OCI-LY7 (cell line): ENCODE data around the gene PGP. TPM values are rescaled to one million over a fixed set of nuclear protein-coding genes. Genes with fewer than 3 reads are reported as not detected.
"Not testable (repeated sequence)": the region's sequence is repeated elsewhere in the genome, so short reads cannot be mapped to it uniquely, and the experiment has no call there.

ENCODE experiments used
- BruUV-seq: library from RNA; stranded (reverse); fragments of 400-500 nt; replicated peaks from 2 replicates; lab custom pipeline; 2021; lab: Mats Ljungman, UMichigan
- CTCF ChIA-PET: fragments of 300-600 bp; sonication (Branson Sonifier 250); formaldehyde crosslinking; loops from one replicate; lab custom pipeline; 2022; ENCODE audit warnings: antibody characterized with exemption; ENCODE audit not compliant: unreplicated experiment; lab: Charles Lee
- POLR2A ChIA-PET: fragments of 300-600 bp; sonication (Branson Sonifier 250); formaldehyde crosslinking; loops from one replicate; lab custom pipeline; 2022; ENCODE audit warnings: antibody characterized with exemption; lab: Charles Lee
- DNase-seq: peaks from one replicate; pipeline ENCODE4 v3.0.0-alpha.2; 2015; ENCODE audit warnings: low spot score
- H2AFZ ChIP-seq: fragments of 200-600 bp; sonication (generic), shearing (Covaris generic); 2 replicates; pipeline ENCODE4 v1.6.1; 2014; ENCODE audit warnings: mild to moderate bottlenecking, antibody characterized with exemption, low read length, moderate library complexity
- H3K27ac ChIP-seq: fragments of 200-600 bp; sonication (generic); 2 replicates; pipeline ENCODE4 v1.5.1; 2014; ENCODE audit warnings: mixed run types, low read depth, mild to moderate bottlenecking, moderate library complexity, low read length, inconsistent platforms; ENCODE audit not compliant: poor library complexity, severe bottlenecking
- H3K36me3 ChIP-seq: fragments of 200-600 bp; sonication (generic); 2 replicates; pipeline ENCODE4 v1.6.1; 2014; ENCODE audit warnings: mild to moderate bottlenecking, antibody characterized with exemption, low read length, moderate library complexity, mixed read lengths; ENCODE audit not compliant: insufficient read depth
- H3K4me1 ChIP-seq: fragments of 200-600 bp; sonication (generic); 2 replicates; pipeline ENCODE4 v1.5.1; 2014; ENCODE audit warnings: mild to moderate bottlenecking, low read length; ENCODE audit not compliant: insufficient read depth, poor library complexity, severe bottlenecking
- H3K4me2 ChIP-seq: fragments of 200-600 bp; sonication (generic); 2 replicates; pipeline ENCODE4 v1.6.1; 2014; ENCODE audit warnings: mild to moderate bottlenecking, low read length
- H3K4me3 ChIP-seq: fragments of 200-600 bp; sonication (generic); 2 replicates; pipeline ENCODE4 v1.5.1; 2014; ENCODE audit warnings: mild to moderate bottlenecking, low read depth, low read length; ENCODE audit not compliant: poor library complexity, severe bottlenecking
- H3K79me2 ChIP-seq: fragments of 200-600 bp; sonication (generic); 2 replicates; pipeline ENCODE4 v1.6.1; 2016; ENCODE audit warnings: low read depth, mild to moderate bottlenecking, low read length, moderate library complexity, mixed read lengths; ENCODE audit not compliant: insufficient read depth
- H3K9me2 ChIP-seq: fragments of 200-600 bp; sonication (generic); 2 replicates; pipeline ENCODE4 v1.6.1; 2016; ENCODE audit warnings: mild to moderate bottlenecking, low read length, mixed read lengths; ENCODE audit not compliant: insufficient read depth
- H3K9me3 ChIP-seq: fragments of 200-600 bp; sonication (generic); 2 replicates; pipeline ENCODE4 v1.6.1; 2014; ENCODE audit warnings: mild to moderate bottlenecking, mixed run types, low read length, mixed read lengths
- H4K20me1 ChIP-seq: fragments of 200-600 bp; sonication (generic); 2 replicates; pipeline ENCODE4 v1.6.1; 2014; ENCODE audit warnings: mild to moderate bottlenecking, antibody characterized with exemption, low read length, moderate library complexity, mixed read lengths; ENCODE audit not compliant: insufficient read depth
- CTCF ChIP-seq: fragments of 200-600 bp; sonication (generic); conservative IDR thresholded peaks from 2 replicates; pipeline ENCODE4 v1.5.1; 2014; ENCODE audit warnings: mild to moderate bottlenecking, antibody characterized with exemption, low read length, moderate library complexity, mixed read lengths
- EZH2phosphoT487 ChIP-seq: fragments of 200-600 bp; sonication (generic); IDR thresholded peaks from 2 replicates; pipeline ENCODE4 v1.6.1; 2018; ENCODE audit warnings: low read depth, borderline replicate concordance, mild to moderate bottlenecking, mixed run types, antibody characterized with exemption, low read length, moderate library complexity, mixed read lengths
- intact Hi-C: fragments of 100-400 bp; cut with micrococcal nuclease; formaldehyde crosslinking; loops from one replicate; pipeline ENCODE4 v1.10.0; 2022; ENCODE audit not compliant: unreplicated experiment
- total RNA-seq, 2 experiments: library from RNA; depleted of rRNA in 1 of 2; stranded (reverse); fragments of >200 nt in 1 of 2; shearing (Covaris generic) in 1 of 2; gene quantifications; 2 replicates each; pipeline ENCODE4 v1.2.3, GENCODE V29; 2014 to 2022

Gene PGP
- total RNA-seq, 2 experiments from 2014 or later: 37.9 to 44.2 TPM

DNA sequence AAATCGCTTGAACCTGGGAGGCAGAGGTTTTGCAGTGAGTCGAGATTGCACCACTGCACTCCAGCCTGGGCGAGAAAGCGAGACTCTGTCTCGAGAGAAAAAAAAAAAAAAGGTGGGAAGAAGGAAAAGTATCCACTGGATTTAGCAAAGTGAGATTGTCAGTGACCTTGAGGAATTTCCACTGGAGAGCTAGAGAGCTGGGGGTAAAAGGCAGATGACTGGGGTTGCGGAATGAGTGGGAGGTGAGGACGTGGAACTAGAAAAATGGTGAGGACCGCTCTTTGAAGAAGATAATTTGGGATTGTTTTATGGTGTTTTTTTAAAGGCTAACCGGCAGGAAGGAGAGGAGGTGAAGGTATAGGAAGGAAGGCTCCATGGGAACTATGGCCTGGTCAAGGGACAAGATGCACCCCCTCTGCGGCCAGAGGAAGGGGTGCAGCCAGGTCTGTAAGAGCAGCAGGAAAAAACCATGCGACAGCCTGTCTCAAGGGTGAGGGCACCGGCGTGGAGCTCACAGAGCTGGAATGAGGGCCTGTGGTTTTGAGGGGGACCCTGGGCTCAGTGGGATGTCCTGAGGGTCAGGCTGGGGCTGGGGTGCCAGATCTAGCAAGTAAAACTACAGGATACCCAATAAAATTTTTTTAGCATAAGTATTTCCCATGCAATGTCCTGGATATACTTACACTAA, 10.1 kb downstream of the PGP start:
- Histone ChIP-seq H2AFZ (peak overlapping the region; percentile 86), H3K9me2 (no peaks in the 10 kb centered on the region), H3K4me2 (peak overlapping the region; percentile 95), H3K36me3 (peaks cover 30% of the 10 kb centered on the region), H3K4me3 (peak overlapping the region; percentile 79), H3K9me3 (no peaks in the 10 kb centered on the region), H3K79me2 (peaks cover 12% of the 10 kb centered on the region; the same call in 1 of the 2 replicates), H3K4me1 (peaks cover 13% of the 10 kb centered on the region), H3K27ac (peak overlapping the region; percentile 64), H4K20me1 (no peaks in the 10 kb centered on the region)
- CTCF ChIA-PET: no interaction called here
- TSS peak; percentile 58 for BruUV-seq
- no peak for TF ChIP-seq CTCF
- TF ChIP-seq EZH2phosphoT487: no peak
- intact Hi-C loops: loop anchor here (1.0 kb wide), 1 partner anchor 19 kb away; the partner anchor contains the start of gene E4F1
- POLR2A ChIA-PET: interaction anchor here (0.9 to 1.1 kb wide), 2 partner anchors 10 to 48 kb away, joined by 3 to 5 read pairs; partner anchors contain the start of gene PGP
- DNase-seq: no peak

- BruUV-seq, H3K9me3 ChIP-seq, DNase-seq, H3K4me2 ChIP-seq, CTCF ChIA-PET, H3K27ac ChIP-seq, H4K20me1 ChIP-seq, intact Hi-C loops, H3K9me2 ChIP-seq, H2AFZ ChIP-seq, H3K4me3 ChIP-seq: not testable (repeated sequence)
- Histone ChIP-seq H3K79me2 (peaks cover 12% of the 10 kb centered on the region; the same call in 1 of the 2 replicates), H3K36me3 (peaks cover 16% of the 10 kb centered on the region), H3K4me1 (peaks cover 13% of the 10 kb centered on the region)
- POLR2A ChIA-PET: interaction anchor here (0.6 to 0.7 kb wide), 2 partner anchors 180 to 213 kb away, joined by 4 read pairs; no protein-coding TSS in a partner anchor
Observed at GRCh38 chr16:2203119-2203688, 11.4 kb downstream of the PGP start.

GRCh38 chr16:2200313-2200712, 14.3 kb downstream of the PGP start:
- no peak overlapping the region for H2AFZ ChIP-seq
- intact Hi-C loops: no loop called here
- H3K9me3 ChIP-seq: no peaks in the 10 kb centered on the region
- no TSS peak for BruUV-seq
- DNase-seq: no peak
- H3K4me1 ChIP-seq: peaks cover 5% of the 10 kb centered on the region
- no peaks in the 10 kb centered on the region for H3K36me3 ChIP-seq
- H3K27ac ChIP-seq: no peak overlapping the region
- ChIA-PET POLR2A (no interaction called here), CTCF (no interaction called here)
- no peaks in the 10 kb centered on the region for H3K9me2 ChIP-seq
- no peak overlapping the region for H3K4me2 ChIP-seq
- H3K79me2 ChIP-seq: no peaks in the 10 kb centered on the region
- no peak overlapping the region for H3K4me3 ChIP-seq
- H4K20me1 ChIP-seq: no peaks in the 10 kb centered on the region
- no peak for TF ChIP-seq CTCF
- TF ChIP-seq EZH2phosphoT487: no peak
